Left lung (tissue), 10 donors: Measurements from ENCODE around the gene HSD17B7. TPM values are rescaled to one million over a fixed set of nuclear protein-coding genes. Genes with fewer than 3 reads are reported as not detected.
"Not testable (repeated sequence)": the region's sequence is repeated elsewhere in the genome, so short reads cannot be mapped to it uniquely, and the experiment has no call there.

Experiments
- ATAC-seq: fragments of 200-7000 bp; cut with Tn5 transposase; one replicate; pipeline ENCODE4 v1.9.1; 2020; ENCODE audit warnings: moderate library complexity
- DNase-seq, 4 donors: peaks; one replicate each; pipeline ENCODE4 v3.0.0-alpha.2; 2013 to 2020
- H3K27ac ChIP-seq, 2 donors: fragments of 200-600 bp; sonication (generic) in 1 of 2; one replicate each; pipeline versions ENCODE4 v1.5.0 to v1.8.0; 2020 to 2021
- H3K27me3 ChIP-seq, 2 donors: fragments of 200-600 bp; sonication (generic) in 1 of 2; one replicate each; pipeline versions ENCODE4 v1.5.0 to v1.8.0; 2020 to 2021
- H3K36me3 ChIP-seq, 2 donors: fragments of 200-600 bp; sonication (generic) in 1 of 2; one replicate each; pipeline versions ENCODE4 v1.5.0 to v1.8.0; 2020 to 2021
- H3K4me1 ChIP-seq, 2 donors: fragments of 200-600 bp; one replicate each; pipeline ENCODE4 v1.8.0; 2021
- H3K4me3 ChIP-seq, 2 donors: fragments of 200-600 bp; sonication (generic) in 1 of 2; one replicate each; pipeline versions ENCODE4 v1.5.0 to v1.8.0; 2020 to 2021; ENCODE audit warnings: mild to moderate bottlenecking in 1 of 2
- H3K9me3 ChIP-seq, 2 donors: fragments of 200-600 bp; sonication (generic) in 1 of 2; one replicate each; pipeline versions ENCODE4 v1.5.0 to v1.8.0; 2020 to 2021
- intact Hi-C, 2 donors: fragments of 100-400 bp; cut with DNase I; formaldehyde crosslinking; loops; one replicate each; pipeline versions ENCODE4 v1.11.2 to v1.14.2; 2022
- polyA plus RNA-seq, 6 donors: library from polyadenylated mRNA; unstranded; fragments of 120-200 nt; gene quantifications; one replicate each; pipeline ENCODE4 v1.2.1, GENCODE V29; 2013; ENCODE audit not compliant: insufficient read length in 6 of 6
- total RNA-seq, 2 donors: library from RNA; stranded (reverse); fragmentation: NEBNext Ultra II Directional; extraction: Animal tissue kit (Norgen Biotek cat#: 25700); gene quantifications; one replicate each; pipeline ENCODE4 v1.2.1, GENCODE V29; 2021
- TF ChIP-seq, protein P1 (sequence below), 2 donors: fragments of 200-600 bp; sonication (generic) in 1 of 2; IDR thresholded peaks; one replicate each; pipeline versions ENCODE4 v1.5.0 to v1.8.0; 2021; ENCODE audit warnings: antibody characterized with exemption in 2 of 2
- donor health status: DM: no; HTN: yes; CAD: no.
- donor health status: DM: no; HTN: no; CAD: no.

HSD17B7 gene
- total and polyA plus RNA-seq, 8 donors = 16.4 to 33.7 (median 22.2) TPM

DNA sequence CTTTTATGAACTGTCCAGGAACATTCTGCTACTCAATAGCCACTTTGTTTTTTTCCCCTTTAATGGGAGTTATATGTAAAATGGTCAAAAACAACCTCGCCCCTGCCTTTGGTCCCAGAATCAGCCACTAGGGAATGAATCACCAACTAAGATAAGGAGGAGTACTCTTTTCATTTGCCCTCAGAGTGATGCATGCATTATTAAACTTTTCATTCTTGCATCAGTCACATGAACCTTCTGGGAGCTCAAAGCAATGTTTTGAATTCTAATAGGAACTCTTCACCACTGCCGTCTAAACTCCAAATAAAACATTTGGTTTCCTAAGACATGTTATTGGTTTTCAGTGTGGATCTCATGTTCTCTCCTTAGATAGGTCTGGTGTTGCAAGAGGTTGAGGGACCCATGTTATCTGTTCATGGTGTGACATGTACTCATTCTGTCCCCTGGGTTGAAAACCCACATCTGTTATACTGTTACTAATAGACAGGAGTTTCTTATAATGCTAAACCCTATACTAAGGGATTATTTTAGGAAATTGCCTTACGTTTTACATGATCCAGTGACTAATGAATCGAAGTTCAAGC lies 17.8 kb upstream of the HSD17B7 start:
- DNase-seq = no peak
- TF ChIP-seq, protein P1, sequence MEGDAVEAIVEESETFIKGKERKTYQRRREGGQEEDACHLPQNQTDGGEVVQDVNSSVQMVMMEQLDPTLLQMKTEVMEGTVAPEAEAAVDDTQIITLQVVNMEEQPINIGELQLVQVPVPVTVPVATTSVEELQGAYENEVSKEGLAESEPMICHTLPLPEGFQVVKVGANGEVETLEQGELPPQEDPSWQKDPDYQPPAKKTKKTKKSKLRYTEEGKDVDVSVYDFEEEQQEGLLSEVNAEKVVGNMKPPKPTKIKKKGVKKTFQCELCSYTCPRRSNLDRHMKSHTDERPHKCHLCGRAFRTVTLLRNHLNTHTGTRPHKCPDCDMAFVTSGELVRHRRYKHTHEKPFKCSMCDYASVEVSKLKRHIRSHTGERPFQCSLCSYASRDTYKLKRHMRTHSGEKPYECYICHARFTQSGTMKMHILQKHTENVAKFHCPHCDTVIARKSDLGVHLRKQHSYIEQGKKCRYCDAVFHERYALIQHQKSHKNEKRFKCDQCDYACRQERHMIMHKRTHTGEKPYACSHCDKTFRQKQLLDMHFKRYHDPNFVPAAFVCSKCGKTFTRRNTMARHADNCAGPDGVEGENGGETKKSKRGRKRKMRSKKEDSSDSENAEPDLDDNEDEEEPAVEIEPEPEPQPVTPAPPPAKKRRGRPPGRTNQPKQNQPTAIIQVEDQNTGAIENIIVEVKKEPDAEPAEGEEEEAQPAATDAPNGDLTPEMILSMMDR (IDR thresholded peaks at IDR 0.05) = no peak
- H3K27me3 ChIP-seq = no peaks in the 10 kb centered on the region
- no peaks in the 10 kb centered on the region for H3K9me3 ChIP-seq
- ATAC-seq = no peak
- no peak overlapping the region for H3K4me3 ChIP-seq
- H3K4me1 ChIP-seq = no peaks in the 10 kb centered on the region
- intact Hi-C loops = no loop called here
- H3K36me3 ChIP-seq = no peaks in the 10 kb centered on the region
- no peak overlapping the region for H3K27ac ChIP-seq

DNA sequence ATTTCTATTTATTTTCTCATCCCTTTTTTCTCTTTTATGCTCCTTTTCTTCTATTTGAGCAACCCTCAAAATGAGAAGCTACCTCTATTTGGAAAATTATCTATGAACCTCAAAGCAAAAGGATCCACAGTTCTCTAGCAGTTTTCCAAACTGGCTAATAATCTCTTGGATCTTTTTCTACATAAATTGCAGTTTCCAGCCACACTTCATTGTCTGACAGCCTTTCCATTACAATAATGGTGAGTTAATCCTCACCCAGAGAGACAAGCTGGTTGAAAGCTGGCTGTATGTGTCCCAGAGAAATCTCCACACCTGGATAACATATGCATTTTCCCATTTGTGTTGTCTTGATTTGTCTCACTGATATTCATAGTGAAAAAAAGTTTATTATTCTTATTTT lies 16.5 kb upstream of the HSD17B7 start:
- Histone ChIP-seq H3K36me3 (no peaks in the 10 kb centered on the region), H3K4me1 (no peaks in the 10 kb centered on the region), H3K27ac (no peak overlapping the region), H3K4me3 (no peak overlapping the region), H3K9me3 (no peaks in the 10 kb centered on the region), H3K27me3 (no peaks in the 10 kb centered on the region)
- TF ChIP-seq, protein P1 (IDR thresholded peaks at IDR 0.05) = no peak
- ATAC-seq (no peak), DNase-seq (no peak)
- intact Hi-C loops = no loop called here

DNA sequence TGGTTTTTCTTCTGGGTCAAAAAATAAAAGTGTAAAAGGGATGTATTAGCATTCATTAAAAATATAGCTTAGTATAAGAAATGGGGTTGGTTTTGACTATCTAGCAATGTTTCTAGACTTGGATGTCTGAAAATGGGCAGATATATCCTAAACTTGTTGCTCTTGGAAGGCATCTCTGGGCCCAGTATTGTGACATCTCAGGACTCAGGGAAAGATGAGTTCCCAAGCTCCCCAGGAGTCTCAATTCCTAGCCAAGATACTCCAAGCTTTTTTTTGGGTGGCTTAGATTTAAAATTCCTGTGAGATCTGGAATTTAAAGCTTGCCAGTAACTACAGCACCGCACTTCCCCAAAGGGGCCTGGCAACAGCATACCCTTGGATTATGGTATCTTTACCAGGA lies 11.5 kb upstream of the HSD17B7 start:
- Histone ChIP-seq H3K4me1 (no peaks in the 10 kb centered on the region), H3K4me3 (no peak overlapping the region), H3K36me3 (peaks cover 0 to 7% of the 10 kb centered on the region in 2 donors), H3K27me3 (no peaks in the 10 kb centered on the region), H3K9me3 (no peaks in the 10 kb centered on the region), H3K27ac (no peak overlapping the region)
- intact Hi-C loops = no loop called here
- TF ChIP-seq, protein P1 (IDR thresholded peaks at IDR 0.05) = no peak
- DNase-seq (no peak), ATAC-seq (no peak)

DNA sequence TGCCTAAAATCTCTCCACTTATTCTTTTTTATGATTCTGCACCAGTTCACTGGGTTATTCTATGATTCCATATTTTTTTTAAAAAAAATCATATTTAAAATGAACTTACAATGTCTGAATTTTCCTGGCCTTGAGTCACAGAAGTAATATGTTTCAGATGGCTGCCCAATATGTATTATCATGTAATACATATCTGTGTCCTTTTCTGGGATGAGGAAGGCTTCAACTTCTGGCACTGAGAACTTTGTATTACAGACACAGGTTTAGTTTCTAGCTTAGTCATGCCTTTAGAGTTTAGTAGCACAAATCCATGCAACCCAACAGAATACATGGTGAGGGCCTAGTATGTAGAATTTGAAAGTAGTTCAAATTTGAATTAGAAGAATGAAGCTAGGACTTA lies 7.8 kb upstream of the HSD17B7 start:
- no peak overlapping the region for H3K4me3 ChIP-seq
- no peaks in the 10 kb centered on the region for H3K27me3 ChIP-seq
- H3K36me3 ChIP-seq = peaks cover 0 to 7% of the 10 kb centered on the region in 2 donors
- no peak overlapping the region for H3K27ac ChIP-seq
- intact Hi-C loops = no loop called here
- no peak for ATAC-seq
- H3K9me3 ChIP-seq = no peaks in the 10 kb centered on the region
- H3K4me1 ChIP-seq = no peaks in the 10 kb centered on the region
- TF ChIP-seq, protein P1 (IDR thresholded peaks at IDR 0.05) = no peak
- DNase-seq = no peak

DNA sequence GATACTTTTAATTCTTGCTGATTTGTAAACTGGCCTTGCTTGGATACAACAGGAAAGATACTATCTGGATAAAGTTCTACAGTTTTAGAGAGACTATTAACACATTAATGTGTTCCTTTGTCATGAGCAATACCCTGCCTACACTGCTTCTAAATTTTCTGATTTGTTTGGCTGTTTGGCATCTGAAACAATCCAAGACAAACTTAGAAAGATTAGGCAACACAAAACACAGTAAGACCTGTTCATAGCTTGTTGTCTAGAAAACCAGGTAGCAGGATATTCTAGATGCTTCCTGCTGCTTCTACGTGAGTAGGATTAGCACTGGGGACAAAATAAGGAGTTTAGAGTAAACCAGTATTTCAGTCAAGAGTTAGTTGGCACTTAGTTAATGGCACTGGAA lies 5.6 kb upstream of the HSD17B7 start:
- DNase-seq, intact Hi-C loops, H3K27ac ChIP-seq, H3K9me3 ChIP-seq, H3K27me3 ChIP-seq, ATAC-seq, H3K36me3 ChIP-seq, H3K4me3 ChIP-seq, H3K4me1 ChIP-seq: not testable (repeated sequence)

DNA sequence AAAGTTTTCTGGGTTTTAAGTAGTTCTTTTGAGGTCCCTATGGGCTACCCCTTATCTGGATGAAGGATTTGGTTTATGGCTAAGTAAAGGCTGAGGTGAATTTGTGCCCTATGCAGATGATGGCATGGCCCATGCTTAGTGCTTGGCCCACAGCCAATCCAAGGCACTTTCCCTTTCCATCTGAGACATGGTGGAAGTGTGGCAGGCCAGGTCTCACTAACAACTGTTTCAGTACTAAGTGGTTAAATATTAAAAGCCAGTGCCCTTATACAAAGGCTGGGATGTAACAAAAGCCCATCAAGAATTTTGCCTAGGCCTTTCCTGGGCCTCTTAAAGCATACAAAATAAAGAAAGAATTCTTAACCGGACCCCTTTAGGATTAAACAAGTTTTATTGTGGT lies 1.7 kb upstream of the HSD17B7 start:
- ATAC-seq, H3K9me3 ChIP-seq, H3K36me3 ChIP-seq, H3K4me1 ChIP-seq, H3K4me3 ChIP-seq, H3K27me3 ChIP-seq, intact Hi-C loops, H3K27ac ChIP-seq: not testable (repeated sequence)
- peak in 1 of 4 donors; percentile 39 for DNase-seq

DNA sequence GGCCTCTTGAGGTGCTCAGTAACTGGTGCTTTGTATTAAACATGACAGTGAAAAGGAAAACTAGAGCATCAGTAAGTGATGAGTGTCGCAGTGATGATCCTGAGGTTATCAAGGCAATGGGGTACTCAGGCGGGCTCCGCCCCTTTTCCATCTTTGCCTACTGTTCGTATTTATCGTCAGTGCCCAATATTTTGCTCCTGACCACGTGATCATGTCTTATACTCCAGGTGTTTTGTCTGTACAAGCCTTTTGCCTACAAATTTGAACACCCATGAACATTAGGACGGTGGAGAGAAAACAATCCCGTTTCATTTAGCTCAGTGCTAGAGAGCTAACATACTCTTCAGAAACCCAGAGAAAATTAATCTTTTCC lies 469 bp downstream of the HSD17B7 start:
- H3K36me3 ChIP-seq, H3K9me3 ChIP-seq, H3K27me3 ChIP-seq, intact Hi-C loops, H3K4me1 ChIP-seq: not testable (repeated sequence)
- peak overlapping the region; percentile 65 to 75 for H3K27ac ChIP-seq
- peak overlapping the region; percentile 27 to 48 for H3K4me3 ChIP-seq
- peak; percentile 61 for ATAC-seq
- peak in 2 of 4 donors; percentile 5 to 6 for DNase-seq

DNA sequence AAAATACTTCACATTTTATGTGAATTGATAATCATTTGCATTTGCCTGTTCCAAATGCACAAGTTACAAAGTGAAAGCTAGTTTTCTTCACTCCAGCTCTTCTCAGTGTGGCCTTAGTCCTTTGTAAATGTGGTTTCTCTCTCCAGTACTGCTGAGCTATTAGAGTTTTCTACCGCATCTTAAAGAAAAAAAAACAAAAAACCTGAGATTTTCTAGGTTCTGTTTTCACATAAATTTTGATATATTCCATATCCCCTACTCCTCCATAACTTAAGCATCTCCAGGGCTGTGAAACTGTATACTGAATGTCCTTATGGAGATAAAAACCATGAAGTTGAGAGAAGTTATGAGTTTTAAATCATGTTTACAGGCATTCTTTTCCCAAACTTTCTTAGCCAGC lies 3.8 kb downstream of the HSD17B7 start:
- ATAC-seq, H3K27ac ChIP-seq, H3K27me3 ChIP-seq, H3K4me3 ChIP-seq, intact Hi-C loops, DNase-seq, H3K4me1 ChIP-seq, H3K9me3 ChIP-seq: not testable (repeated sequence)
- peaks cover 0 to 15% of the 10 kb centered on the region in 2 donors for H3K36me3 ChIP-seq

DNA sequence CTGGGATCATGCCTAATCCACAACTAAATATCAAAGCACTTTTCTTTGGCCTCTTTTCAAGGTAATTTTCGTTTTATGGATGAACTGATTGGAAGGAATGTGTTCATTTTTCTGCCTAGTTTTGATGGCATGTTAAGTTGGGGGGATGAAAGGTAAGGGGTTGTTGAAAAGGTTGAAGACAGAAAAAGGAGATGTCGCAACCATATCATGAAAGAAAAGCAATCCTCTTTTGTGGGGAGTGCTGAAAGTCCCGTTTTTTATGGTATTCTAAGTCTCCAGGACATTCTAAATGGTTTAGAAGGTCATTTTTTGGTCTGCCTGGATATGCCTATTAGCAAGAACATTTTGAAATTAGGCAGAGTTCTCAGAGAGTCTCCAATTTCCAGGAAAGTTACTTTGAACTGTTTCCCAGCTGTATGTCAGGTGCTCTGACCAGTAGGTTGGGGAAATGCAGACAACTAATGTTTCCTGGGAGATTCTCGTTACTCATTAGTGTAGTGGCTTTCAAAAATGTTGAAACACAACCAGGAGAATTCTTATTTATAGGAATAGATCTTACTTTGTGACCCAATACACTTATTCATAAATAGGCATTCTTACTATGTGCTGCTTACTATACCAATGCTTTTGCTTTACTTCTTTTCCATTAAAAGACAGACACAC lies 6.2 kb downstream of the HSD17B7 start:
- intact Hi-C loops = not testable (repeated sequence)
- ATAC-seq = peak; percentile 12

More for the DNA sequence above, 6.2 kb downstream of the HSD17B7 start:
- H3K27me3 ChIP-seq, H3K4me3 ChIP-seq, H3K27ac ChIP-seq, H3K4me1 ChIP-seq, DNase-seq, H3K9me3 ChIP-seq: not testable (repeated sequence)
- H3K36me3 ChIP-seq = peaks cover 0 to 35% of the 10 kb centered on the region in 2 donors
